NCI-H1048 (cell line): ENCODE measurements around the gene ZNF550.

Source experiments
- DNase-seq: peaks from one replicate; lab custom pipeline; 2025; lab: John Stamatoyannopoulos, UW

The ZNF550 gene

GRCh38 chr19:57559404-57560025, at the start of gene ZNF550:
Gene ZNF550 (minus strand): TSS chr19:57559863. CDS start chr19:57559682, 181 bp downstream.
- peak; percentile 67 for DNase-seq

GRCh38 chr19:57606931-57607330, 47.3 kb upstream of the ZNF550 start:
- no peak for DNase-seq

- peak; percentile 67 for DNase-seq
Measured at GRCh38 chr19:57599761-57600383, 40.2 kb upstream of the ZNF550 start, which contains the start of gene ZNF530. Gene ZNF530 (plus strand): TSS chr19:57599885. CDS start chr19:57604346, 4,461 bp downstream.

DNA sequence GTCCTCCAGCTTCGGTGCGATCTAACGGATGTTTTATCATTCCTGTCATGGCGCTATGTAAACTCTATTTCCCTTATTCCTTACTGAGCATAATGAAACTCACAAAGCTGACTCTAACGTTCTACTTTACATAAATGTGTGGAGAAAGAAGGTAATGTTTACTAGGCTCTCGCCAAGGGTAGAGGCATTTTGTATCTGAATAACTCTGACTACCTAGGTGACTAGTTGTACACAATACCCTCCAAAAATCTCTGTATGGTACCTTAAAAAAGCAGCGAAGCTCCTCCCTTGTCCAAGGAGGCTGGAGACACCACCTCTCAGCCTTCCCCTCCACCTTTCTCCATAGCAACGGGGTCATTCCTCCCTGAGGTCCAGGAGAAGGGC, 39.7 kb upstream of the ZNF550 start:
- no peak for DNase-seq

GRCh38 chr19:57587529-57587928, 27.9 kb upstream of the ZNF550 start:
- DNase-seq = no peak

DNA sequence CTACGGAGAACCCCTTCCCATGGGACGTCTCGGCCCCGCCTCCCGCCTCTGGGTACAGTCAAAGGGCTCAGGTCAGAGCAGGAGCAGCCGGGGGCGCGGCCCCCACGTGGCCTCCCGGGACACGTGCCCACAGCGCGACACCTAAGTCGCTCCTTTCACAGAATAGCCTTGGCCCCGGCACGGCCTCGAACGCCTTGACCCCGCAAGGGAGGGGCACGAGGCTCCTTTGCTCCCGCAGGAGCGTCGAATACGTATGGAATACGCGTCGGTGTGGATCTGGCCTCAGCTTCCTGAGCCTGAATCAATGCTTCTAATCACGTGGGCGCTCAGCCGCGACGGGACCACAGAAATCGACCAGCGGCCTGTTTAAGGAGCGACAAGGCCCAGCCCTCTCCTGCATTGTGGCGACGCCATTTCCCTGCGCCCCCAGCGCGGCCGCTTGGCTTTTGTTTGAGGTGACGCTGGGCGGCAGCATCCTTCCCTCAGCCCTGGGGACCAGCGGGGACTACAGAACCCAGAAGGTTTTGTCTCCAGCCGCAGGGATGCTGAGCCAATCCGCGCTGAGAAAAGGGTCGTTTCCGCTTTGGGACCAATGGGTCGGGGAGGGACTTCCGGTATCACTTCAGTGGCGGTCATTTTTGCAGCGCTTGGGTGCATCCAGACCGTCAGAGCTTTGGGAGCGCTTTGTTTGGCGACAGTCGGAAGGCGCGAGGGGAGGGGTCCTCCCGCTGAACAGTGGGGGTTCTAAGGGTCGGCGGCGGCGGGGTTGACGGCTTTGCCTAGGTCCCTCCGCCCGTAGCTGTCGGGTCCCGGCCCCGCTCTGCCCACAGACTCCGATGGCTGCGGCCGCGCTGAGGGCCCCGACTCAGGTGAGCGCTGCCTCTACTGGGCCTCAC, 24.1 kb upstream of the ZNF550 start, which contains the start of gene ZIK1:
Gene ZIK1, plus strand, starts transcription at position 625 of the 896 bp plus-strand sequence. Its CDS starts 212 bp downstream, at position 837.
- DNase-seq = no peak

- no peak for DNase-seq
Measured at GRCh38 chr19:57583104-57583520, 23.4 kb upstream of the ZNF550 start.

DNA sequence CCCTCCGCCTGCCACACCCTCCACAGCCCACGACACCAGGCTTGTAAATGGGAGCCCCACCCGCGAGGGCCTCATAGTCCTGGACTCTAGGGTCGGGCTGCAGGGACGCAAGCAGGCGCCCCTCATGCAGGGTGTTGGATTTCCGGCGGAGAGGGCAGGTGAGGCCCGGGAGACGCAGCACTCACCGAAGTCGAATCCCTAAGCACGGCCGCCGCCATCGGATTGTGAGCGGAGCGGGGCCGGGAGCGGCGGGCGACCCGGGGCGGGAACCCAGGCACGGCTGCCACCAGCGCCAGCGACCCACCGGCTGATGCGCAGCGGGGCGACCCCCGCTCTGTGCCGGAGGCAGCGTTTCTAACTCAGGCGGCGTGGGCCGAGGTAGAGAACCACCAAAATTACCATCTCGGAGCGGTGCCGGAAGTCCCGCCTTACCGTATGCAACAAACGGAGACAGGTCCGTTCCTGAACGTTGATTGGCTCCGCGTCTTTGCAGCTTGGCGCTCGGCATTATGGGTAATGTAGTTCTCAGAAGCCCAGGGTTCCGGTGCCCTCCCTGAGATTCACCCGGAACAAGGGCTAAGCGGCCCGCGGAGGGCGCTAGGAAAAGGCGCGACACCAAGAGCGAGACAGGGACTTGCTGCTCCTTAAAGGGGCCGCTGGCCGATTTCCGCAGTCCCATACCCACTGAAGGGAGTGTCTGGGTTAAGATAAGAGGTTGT, 19.0 kb upstream of the ZNF550 start, which contains the start of gene ZNF416:
Gene ZNF416, minus strand, starts transcription at position 425 of the 719 bp plus-strand sequence. Its CDS starts 207 bp downstream, at position 218.
- DNase-seq = peak; percentile 92

DNA sequence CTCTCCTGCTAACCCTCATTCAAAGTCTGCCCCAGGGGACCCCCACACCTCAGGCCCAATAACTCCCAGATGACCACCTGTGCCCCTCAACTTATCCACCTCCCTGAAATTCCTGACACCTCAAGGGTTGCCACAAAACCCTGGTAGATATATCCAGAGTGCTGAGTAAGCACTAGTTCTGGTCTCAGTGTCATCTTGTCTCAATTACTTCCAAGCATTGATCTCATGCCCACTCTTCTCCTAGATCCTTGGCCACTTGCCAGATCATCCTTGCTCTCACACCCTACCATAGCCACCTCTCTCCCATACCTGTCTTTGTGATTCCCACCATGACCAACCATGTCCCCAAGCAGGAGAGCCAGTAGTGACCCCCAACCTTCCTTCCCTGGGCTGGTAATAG, 17.0 kb upstream of the ZNF550 start:
- DNase-seq = no peak

DNA sequence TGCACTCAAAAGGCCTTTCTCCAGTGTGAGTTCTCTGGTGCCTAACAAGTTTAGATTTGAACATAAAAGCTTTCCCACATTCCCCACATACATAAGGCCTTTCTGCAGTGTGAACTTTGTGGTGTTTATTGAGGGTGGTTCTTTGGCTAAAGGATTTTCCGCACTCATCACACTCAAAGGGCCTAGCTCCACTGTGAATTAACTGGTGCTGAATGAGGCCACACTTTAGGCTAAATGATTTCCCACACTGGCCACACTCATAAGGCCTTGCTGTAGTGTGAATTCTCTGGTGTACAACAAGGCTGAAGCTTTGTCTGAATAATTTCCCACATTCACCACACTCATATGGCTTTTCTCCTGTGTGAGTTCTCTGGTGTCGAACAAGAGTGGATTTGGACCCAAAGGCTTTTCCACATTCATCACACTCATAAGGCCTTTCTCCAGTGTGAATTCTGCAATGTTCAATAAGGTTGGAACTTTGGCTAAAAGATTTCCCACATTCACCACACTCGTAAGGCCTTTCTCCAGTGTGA, 12.8 kb upstream of the ZNF550 start:
- DNase-seq = no peak

- no peak for DNase-seq
Measured at GRCh38 chr19:57570707-57571106, 11.0 kb upstream of the ZNF550 start.

- DNase-seq = no peak
Measured at GRCh38 chr19:57566396-57567265, 7.0 kb upstream of the ZNF550 start.

DNA sequence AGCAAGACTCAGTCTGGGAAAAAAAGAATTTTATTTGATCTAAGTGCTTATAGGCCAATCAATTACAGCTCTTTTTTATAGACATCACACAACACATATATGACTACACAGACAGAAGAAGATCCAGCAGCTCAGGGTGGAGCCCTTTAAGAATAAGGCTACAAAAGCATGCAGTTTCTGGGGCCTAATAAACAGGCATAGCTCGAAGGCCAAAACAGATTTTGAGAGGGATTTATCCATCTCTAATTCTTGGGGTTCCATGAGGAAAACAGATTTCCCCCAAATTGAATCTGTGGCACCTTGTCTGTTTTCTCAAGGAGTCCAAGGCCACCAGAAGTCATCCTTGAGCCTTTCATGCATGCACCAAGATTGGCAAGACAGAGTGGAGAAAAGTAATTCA, 3.9 kb upstream of the ZNF550 start:
- no peak for DNase-seq

- DNase-seq = no peak
Measured at GRCh38 chr19:57560049-57560491, 407 bp upstream of the ZNF550 start.

DNA sequence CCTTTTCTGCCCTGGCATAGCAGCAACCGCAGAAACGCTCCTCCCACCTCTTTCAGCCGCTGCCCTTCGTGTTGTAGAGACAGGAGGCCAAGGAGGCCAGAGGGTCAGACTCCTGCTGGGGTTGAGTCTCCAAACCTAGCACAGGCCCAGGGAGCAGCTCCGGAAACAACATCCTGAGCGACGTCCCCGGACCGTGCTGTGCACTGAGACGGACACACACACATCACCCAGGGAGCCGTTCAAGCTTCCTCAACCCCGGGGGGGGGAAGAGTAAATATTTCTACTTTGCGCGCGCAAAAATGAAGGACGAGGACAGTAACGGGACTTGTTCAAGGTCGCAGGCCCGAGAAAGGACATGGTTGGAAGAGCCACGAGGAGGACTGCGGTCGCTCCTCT, 657 bp downstream of the ZNF550 start:
- no peak for DNase-seq

DNA sequence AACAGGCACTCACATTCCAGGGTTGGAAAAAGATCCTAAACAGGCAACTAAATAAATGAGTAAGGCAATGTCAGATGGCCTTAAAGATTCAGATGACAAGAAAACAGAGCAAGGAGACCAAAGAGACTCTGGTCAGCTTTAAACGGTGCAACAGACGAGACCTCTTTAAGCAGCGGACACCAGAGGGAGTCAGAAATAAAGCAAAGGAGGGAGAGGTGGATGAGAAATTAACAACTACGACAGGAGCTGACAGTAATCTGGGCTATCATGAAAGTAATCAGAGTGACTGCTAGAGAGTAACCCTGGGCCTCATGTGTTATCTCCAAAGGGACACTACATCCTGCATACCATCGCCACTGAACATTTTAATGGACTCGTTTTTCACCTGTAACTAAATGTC, 1.1 kb downstream of the ZNF550 start:
- no peak for DNase-seq

DNA sequence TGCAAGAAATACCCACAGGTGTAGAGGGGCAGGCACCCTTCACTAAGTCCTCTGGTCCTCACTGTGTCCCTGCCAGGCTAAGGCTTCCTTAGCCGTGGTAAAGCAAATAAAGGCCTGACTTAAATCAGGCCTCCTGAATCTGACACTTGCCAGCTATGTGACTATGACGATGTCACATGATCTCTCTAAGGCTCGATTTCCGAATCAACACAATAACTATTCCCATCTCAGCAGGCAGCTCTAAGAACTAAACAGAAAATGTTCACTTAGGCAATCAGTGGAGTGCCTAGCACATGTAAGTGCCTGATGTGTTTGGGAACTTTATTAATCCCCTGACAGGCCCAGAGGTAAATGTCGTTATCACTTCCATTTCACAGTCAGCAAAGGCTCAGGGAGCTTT, 2.0 kb downstream of the ZNF550 start:
- no peak for DNase-seq

- no peak for DNase-seq
Measured at GRCh38 chr19:57552432-57552831, 7.2 kb downstream of the ZNF550 start.

GRCh38 chr19:57546513-57546912, 13.2 kb downstream of the ZNF550 start:
- no peak for DNase-seq

- no peak for DNase-seq
Measured at GRCh38 chr19:57537953-57538547, 21.6 kb downstream of the ZNF550 start.
